Stimulated activated CD4-positive, alpha-beta T cell treated with anti-CD3 and anti-CD28 coated beads, TNF-alpha, amount 100 ng/mL, for 24 hours (primary cell): ENCODE data around the gene CCDC183.
"Not testable (repeated sequence)": the region's sequence is repeated elsewhere in the genome, so short reads cannot be mapped to it uniquely, and the experiment has no call there.

Source experiments
- DNase-seq, 3 experiments: peaks; one replicate each; pipeline ENCODE4 v3.0.0-alpha.2; 2020; ENCODE audit warnings: low read depth in 3 of 3

CCDC183 gene

DNA sequence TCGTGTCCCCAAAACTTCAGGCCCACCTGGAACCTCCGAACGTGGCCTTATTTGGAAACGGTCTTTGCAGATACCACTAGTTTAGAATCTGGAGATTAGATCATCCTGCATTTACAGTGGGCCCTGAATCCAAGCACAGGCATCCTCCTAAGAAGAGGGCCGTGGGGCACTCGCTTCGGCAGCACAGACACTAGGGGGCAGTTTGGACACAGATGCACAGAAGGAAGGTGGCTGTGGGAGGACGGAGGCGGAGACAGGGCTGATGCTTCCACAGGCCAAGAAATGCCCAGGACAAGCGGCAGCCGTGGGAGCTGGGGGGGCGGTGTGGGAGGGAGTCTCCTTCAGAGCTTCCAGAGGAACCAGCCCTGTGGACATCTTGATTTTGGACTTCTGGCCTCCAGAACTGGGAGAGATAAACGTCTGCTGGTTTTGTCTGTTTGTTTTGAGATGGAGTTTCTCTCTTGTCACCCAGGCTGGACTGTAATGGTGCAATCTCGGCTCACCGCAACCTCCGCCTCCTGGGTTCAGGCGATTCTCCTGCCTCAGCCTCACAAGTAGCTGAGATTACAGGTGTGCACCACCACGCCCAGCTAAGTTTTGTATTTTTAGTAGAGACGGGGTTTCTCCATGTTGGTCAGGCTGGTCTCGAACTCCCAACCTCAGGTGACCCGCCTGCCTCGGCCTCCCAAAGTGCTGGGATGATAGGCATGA is 35.1 kb upstream of the CCDC183 start:
- DNase-seq, result peak in 1 of 3 experiments; percentile 19

DNA sequence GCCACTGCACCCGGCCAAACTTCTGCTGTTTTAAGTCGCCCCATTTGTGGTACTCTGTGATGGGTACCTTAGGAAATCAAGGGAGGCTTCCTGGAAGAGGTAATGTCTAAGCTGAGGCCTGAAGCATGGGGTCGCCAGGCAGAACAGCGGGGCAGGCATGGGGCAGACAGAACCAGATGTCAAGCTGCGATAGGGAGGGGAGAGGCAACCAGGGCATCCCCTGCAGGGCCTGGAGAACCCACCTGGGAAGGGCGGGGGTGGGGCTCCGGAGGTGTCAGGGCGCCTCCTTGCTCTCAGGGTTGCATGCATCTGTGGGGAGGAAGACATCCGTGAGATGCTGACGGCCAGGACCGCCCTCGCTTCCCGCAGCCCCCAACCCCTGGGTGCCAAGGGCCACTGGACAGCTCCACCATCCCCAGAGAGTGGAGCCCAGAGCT is 34.6 kb upstream of the CCDC183 start:
- DNase-seq, result no peak

DNA sequence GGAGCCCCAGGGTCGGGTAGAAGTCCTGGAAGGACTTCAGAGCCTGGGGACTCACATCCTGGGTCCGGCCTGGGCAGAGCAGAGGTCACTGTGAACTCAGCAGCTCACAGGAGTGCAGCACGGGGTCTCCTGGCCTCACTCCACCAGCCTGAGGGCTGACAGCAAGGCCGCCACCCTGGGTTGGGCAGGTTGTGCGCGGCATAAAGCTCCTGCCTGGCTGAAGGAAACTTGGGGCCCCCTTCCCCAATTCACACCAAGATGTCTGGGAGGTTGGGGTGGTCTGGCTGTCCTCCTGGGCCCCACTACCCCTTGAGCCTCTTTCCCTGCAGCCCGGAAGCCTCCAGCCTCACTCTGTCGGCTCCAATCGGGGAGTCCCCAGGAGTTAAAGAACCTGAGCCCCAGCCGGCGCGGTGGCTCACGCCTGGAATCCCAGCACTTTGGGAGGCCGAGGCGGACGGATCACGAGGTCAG is 33.9 kb upstream of the CCDC183 start:
- DNase-seq, result no peak

DNA sequence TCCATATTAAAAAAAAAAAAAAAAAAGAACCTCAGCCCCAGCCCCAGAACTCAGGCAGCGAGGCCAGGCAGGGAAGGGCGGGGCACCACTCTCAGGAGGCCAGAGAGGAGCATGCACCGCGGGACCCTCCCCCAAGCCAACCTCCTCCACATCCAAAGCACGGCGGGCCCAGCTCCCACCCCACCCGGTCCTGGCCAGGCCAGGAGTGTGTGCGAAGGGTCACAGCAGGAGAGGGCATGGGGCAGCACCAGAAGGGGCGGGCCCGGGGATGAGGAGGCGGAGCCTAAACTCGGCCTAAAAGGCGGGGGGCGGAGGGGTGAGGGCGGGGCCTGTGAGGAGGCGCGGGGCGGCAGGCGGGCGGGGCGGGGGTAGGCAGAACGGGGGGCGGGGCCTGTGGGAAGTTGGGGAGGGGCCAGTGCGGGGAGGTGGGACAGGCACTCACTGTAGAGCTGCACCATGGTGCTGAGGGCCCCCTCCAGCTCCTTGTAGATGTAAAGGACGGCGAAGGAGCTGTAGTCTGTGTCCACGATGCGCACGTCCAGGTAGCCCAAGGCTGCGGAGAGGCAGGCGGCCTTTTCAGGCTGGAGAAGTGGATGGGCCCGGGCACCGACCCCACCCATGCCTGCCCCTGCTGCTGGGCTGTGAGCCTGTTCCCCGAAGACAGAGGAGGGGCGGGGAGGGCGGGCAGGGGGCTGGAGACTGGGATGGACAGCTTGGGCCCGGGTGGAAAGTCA is 33.1 kb upstream of the CCDC183 start:
- peak in 1 of 3 experiments; percentile 64 for DNase-seq

DNA sequence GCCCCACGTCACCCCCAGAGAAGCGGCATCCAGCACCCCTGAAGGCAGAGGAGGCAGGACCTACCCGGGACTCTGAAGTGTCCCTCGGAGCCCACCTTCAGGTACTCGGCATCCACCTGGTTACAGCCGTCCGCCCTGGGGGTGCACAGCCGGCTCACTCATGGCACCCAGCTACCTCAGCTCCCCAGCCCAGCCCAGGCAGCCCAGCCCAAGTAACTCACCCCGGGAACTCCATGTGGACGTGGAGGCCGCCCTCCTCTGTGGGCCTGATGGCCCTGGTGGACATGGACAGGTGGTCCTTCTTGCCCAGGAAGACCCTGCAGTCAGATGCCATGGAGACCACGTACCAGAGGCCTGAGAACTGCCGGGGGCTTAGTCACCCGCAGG is 32.5 kb upstream of the CCDC183 start:
- no peak for DNase-seq

DNA sequence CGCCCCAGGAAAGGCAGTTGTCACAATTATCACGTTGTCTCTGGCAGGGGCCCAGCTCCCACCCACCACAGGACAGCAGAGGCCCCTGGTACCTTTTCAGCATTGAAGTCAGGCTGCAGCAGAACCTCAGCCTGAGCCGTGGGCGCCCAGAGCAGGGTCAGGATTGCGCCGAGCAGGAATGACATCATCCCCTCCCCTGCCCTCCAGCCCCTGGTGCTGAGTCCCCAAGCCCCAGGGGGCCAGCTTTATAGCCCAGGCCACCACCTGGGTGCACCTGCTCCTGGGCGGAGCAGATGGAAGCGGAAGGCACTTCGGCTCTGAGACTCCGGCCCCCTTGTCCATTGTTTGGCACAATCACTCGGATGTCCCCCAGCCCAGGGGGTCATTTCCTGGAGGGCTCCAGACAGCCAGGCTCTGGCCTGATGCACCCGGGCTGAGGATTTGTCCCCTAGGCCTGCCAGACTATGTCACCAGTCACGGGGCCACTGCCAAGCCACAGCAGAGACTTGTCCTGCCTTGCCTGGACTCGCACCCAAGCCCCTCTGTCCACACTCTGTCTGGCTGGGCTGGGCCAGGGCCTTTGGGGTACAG is 31.7 kb upstream of the CCDC183 start, which contains the start of gene LCN15:
TSS of gene LCN15 (minus strand) at position 218 of the 591 bp plus-strand sequence. CDS start at position 188, 30 bp downstream.
- no peak for DNase-seq

DNA sequence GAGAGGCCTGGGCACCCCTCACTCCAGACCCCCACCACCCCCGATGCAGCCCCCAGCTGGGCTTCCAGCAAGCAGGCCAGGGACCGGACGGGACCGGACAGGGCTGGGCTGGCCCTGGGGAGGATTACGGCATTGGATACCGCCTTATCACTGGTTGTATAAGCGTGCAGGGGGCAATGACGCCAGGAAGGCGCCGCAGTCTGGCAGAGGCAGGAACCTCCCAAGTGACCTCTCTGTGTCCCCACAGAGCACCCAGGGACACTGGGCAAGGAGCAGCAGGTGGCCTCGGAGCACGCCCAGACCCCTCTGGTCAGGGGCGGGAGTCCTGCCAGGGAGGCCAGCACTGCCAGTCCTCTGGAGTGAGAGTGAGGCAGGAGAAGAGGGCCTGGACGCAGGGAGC is 31.1 kb upstream of the CCDC183 start:
- no peak for DNase-seq

DNA sequence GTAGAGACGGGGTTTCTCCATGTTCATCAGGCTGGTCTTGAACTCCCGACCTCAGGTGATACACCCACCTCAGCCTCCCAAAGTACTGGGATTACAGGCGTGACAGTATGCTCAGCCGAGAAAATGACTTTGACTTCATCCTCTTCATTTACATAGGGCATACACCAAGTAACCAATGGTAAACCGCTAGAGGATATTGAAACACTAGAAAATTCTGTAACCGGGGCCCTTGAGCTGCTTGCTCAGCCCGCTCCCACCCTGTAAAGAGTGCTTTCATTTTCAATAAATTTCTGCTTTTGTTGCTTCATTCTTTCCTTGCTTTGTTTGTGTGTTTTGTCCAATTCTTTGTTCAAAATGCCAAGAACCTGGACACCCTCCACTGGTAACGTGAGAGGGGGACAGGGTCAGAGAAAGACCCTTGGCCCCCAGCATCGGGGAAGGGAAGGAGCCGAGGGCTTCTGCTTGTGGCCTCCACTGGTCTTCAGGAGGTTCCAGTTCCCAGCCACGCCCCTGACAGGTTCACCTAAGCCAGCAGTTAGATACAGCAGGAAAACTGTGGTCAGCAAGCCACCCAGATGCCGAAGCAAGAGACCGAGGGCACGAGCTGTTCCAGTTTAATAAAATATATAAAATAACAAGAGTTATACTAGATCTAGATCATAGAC is 30.3 kb upstream of the CCDC183 start:
- DNase-seq, result not testable (repeated sequence)

DNA sequence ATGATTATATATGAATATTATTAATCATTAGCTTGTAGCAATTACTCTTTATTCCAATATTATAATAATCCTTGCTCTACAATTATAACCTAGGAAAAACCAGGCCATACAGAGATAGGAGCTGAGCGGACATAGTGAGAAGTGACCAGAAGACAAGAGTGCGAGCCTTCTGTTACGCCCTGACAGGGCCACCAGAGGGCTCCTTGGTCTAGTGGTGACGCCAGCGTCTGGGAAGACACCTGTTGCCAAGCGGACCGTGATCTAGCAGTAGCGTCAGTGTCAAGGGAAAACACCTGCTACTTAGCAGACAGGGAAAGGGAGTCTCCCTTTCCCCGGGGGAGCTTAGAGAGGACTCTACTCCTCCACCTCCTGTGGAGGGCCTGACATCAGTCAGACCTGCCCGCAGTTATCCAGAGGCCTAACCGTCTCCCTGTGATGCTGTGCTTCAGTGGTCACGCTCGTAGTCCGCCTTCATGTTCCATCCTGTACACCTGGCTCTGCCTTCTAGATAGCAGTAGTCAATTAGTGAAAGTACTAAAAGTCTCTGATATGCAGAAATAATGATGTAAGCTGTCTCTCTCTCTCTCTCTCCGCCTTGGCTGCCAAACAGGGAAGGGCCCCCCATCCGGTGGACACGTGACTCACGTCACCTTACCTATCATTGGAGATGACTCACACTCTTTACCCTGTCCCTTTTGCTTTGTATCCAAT is 29.6 kb upstream of the CCDC183 start:
- DNase-seq, result peak in 1 of 3 experiments; percentile 53

DNA sequence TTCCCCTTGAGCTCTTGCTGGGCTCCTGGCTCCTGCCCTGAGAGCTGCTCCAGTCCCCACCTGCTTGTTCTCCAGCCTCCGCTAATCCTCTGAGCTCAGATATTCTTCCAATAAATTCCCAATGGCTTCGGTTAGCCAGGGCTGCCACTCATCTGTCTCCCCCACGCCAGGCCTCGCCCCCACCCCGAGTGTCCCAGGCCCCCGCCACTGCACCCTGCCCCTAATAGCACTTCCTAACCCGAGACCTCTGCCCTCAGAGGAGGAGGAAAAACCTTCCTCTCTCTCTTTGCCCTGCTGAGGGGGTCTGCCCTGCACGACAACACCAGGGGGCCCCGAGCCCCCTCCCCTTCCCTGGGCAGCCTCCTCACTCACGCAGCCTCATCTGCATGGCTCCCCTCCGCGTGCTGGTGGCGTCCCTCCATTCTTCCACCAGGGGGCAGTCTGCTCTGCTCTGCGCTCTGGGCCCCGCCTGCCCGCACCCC is 26.4 kb upstream of the CCDC183 start:
- DNase-seq, result peak; percentile 26 to 61 (median 34)

DNA sequence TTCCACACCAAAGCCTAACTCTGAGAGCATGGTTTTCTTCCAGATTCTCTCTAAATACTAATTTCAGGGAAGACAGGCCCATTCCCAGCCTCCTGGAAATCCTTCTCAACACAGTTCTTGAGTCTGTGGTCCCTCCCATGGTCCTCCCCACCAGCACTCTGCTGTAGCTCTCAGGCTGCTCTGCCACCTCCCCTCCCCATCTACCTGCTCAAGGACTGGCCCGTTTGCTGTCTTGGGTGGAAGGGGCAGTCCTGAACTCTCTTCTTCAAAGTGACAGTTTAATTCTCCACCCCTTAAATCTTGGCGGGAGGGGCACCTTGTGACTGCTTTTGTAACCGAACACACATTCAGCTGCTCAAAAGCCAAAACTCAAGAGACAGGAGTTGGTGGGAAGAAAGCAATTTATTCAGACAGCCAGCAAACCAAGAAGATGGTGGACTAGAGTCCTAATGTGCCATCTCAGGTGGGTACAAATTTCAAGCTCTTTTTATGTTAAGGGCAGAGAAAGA is 24.2 kb upstream of the CCDC183 start:
- no peak for DNase-seq

DNA sequence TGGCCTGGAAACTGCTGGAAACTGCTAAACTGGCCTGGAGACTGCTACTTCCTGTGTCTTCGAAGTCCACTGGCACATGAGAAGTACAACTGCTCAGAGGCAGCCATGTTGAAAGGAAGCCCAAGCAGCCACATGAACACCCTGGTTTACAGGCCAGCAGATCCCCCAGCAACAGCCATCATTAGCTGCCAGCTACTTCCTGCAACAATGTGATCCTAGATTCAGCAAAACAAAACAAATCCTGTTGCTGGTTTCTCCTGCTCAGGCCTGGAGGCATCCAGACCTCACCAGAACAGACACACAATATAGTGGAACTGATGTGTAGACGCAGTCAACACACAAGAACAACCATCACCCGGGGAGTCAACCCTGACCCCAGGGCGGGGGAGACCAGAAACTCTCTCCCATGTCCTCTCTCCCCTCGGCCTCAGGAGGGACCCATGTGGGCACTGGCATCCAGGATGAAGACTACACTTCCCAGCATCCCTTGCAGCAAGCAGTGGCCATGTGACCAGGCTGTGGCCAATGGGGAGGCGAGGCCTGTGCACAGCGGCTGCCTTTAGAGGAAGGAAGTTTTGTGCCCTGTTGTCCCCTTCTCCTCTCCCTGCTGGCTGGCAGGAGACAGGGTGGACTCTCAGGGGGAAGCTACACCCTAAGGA is 22.6 kb upstream of the CCDC183 start:
- DNase-seq, result peak in 1 of 3 experiments; percentile 28

DNA sequence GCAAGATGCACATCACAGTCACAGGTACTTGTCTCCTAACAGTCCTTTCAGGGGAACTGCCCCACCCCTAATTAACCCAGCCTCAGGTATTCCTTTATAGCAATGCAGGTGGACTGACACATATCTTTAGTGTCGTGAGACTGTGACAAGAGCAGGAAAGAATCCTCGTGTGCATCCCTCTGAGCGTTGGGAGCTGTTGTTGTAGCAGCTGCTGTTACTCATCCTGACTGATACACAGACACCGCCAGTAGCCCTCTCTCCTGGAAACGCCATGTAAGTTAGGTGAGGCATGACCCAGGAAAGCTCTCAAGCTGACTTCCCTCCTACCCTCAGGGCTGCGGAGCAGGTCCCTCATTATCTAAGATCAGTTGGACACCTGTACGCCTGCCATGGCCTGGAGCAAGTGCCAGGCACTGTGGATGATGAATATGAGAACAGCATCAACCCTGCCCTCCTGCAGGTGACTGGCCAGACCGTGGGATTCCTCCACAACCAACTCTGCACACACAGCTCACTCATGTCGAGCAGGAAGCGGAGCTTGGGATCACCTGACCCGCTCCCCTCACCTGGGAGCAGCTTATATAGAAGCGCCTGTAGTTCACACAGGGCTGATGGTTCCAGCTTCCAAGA is 21.6 kb upstream of the CCDC183 start:
- no peak for DNase-seq

DNA sequence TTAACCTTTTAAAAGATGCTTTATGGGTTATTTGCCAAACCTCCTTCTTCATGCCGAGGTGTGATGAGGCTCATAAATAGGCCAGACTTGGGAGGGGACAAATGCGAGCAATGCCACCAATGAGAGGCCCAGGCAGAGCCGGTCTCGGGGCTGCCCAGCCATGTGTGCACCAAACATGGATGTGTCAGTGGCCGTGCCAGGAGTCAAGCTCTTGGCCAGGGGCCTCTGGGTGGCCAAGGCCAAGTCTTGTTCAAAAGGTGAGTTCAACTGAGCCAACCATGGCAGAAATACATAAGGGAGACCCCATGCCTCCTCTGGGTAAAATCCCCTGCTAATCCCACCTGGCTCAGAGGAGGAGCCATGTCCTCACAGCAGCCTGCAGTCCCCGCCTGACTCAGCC is 20.9 kb upstream of the CCDC183 start:
- no peak for DNase-seq

DNA sequence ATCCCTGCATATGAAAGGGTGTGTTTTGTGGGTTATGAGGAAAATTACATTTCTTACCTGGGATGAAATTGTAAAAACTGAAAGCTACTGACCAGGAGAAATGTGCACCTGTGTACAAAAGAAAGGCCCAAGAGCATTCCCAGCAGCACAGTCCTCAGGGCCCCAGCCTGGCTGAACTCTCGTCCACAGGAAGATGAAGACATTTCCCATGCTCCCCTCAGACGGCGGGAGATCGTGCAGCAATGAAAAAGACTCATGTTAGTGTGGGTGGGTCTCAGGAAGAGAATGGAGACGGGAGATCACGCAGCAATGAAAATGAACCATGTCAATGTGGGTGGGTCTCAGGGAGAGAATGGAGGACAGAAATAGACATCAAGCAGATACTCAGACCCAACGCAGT is 19.2 kb upstream of the CCDC183 start:
- no peak for DNase-seq

DNA sequence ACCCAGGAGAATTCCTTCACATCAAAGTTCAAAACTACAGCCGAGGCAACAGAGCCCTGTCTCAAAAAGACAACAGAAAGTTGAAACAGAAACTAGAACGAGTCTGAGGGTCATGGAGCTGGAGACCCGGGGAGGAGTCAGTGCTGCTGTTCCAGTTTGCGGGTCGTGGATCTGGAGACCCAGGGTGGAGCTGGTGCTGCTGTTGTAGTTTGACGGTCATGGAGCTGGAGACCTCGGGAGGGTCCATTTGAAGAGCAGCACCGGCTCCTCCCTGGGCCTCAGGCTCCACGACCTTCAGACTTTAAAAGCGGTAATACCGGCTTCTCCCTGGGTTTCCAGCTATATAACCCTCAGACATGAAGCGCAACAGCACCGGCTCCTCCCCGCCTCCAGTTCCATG is 18.8 kb upstream of the CCDC183 start:
- DNase-seq, result no peak

DNA sequence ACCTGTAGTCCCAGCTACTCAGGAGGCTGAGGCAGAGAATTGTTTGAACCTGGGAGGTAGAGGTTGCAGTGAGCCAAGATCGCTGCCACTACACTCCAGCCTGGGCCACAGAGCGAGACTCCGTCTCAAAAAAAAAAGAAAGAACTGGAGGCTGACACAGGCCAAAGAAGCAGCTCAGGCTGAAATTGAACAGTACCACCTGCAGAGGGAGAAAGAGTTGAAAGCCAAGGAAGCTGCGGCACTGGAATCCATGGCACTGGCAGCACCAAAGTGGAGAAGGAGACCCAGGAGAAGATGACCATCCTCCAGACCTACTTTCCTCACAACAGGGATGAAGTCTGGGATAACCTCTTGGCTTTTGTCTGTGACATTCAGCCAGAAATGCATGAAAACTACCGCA is 16.3 kb upstream of the CCDC183 start:
- DNase-seq, result no peak

DNA sequence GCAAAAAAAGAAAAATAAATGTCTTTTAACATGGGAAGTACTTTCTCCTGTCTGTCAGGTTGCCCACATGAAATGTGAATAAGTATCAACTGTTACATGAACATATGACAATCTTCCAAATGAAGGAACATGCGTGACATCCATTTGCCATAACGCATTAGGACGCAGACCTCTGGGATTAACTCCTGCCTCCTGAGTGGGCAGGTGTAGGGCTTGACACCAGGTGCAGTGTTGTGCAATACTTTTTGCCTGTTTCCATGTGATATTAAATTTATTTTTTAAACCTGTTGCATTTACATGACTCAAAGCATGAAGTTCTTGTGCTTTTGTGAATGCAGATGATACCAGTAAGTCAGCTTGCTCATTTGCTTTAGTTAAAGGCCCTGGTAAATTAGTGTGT is 13.7 kb upstream of the CCDC183 start:
- DNase-seq, result no peak

DNA sequence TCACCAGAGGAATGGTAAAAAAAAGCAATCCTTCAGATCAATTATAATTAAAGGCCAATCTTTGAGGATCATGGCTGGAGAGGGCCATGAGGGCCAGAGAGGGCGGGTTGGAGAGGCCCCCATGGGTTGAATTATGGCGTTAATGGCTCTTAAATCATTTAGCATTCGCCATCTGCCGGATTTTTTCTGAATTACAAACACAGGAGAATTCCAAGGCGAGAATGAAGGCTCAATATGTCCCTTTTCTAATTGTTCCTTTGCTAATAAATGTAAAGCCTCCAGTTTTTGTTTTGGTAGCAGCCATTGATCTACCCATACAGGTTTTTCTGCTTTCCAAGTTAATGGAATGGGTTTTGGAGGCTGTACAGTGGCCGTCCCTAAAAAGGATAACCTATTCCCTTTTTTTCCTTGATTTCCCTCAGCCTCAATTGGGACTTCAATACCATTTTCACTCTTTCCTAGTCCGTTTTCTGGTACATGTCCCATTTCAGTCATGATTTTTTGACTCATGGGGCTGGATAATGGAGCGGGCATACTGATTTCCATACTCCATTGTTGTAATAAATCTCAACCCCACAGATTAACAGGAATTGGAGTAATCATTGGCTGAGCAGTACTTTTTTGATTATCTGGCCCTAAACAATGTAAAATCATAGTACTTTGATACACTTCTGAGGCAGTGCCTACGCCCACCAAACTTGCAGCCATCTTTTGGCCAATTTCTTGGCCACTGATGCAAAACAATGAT is 11.7 kb upstream of the CCDC183 start:
- DNase-seq, result no peak
